Endothelial cell (in vitro differentiated cells): ENCODE measurements around the gene ARIH2. TPM values are rescaled to one million over a fixed set of nuclear protein-coding genes. Genes with fewer than 3 reads are reported as not detected.

Source experiments
- DNase-seq: peaks from one replicate; pipeline ENCODE4 v3.0.0; 2021; ENCODE audit warnings: low spot score
- H3K27ac Mint-ChIP-seq: one replicate; pipeline ENCODE4 v1.8.0; 2021; ENCODE audit warnings: mixed read lengths, inconsistent platforms; ENCODE audit not compliant: unreplicated experiment
- H3K27me3 Mint-ChIP-seq: one replicate; pipeline ENCODE4 v1.8.0; 2021; ENCODE audit warnings: mild to moderate bottlenecking, moderate library complexity, mixed read lengths, inconsistent platforms; ENCODE audit not compliant: unreplicated experiment
- H3K36me3 Mint-ChIP-seq: one replicate; pipeline ENCODE4 v1.8.0; 2021; ENCODE audit warnings: mild to moderate bottlenecking, low read depth, mixed read lengths, inconsistent platforms; ENCODE audit not compliant: unreplicated experiment
- H3K4me1 Mint-ChIP-seq: one replicate; pipeline ENCODE4 v1.8.0; 2021; ENCODE audit warnings: mild to moderate bottlenecking, mixed read lengths, inconsistent platforms; ENCODE audit not compliant: unreplicated experiment
- H3K4me3 Mint-ChIP-seq: one replicate; pipeline ENCODE4 v1.8.0; 2021; ENCODE audit warnings: mild to moderate bottlenecking, mixed read lengths, inconsistent platforms; ENCODE audit not compliant: unreplicated experiment
- H3K9me3 Mint-ChIP-seq: one replicate; pipeline ENCODE4 v1.8.0; 2021; ENCODE audit warnings: mixed read lengths, inconsistent platforms; ENCODE audit not compliant: unreplicated experiment
- CTCF ChIP-seq: fragments of 200-600 bp; sonication (generic); IDR thresholded peaks from one replicate; pipeline ENCODE4 v1.5.0; 2021; ENCODE audit warnings: antibody characterized with exemption; ENCODE audit not compliant: unreplicated experiment
- total RNA-seq: library from RNA; stranded (reverse); fragmentation: NEBNext Ultra II Directional; extraction: Animal tissue kit (Norgen Biotek cat#: 25700); gene quantifications from one replicate; pipeline ENCODE4 v1.2.1, GENCODE V29; 2021; ENCODE audit not compliant: unreplicated experiment

ARIH2 gene
- total RNA-seq, 1 donor from 2014 or later: 57.0 TPM

GRCh38 chr3:48982686-48983085 is 64.0 kb downstream of the ARIH2 start:
- Mint-ChIP-seq H3K27ac (no peak overlapping the region), H3K9me3 (no peaks in the 10 kb centered on the region), H3K36me3 (peaks cover 25% of the 10 kb centered on the region), H3K4me1 (peaks cover 6% of the 10 kb centered on the region), H3K27me3 (peaks cover 2% of the 10 kb centered on the region), H3K4me3 (no peak overlapping the region)
- TF ChIP-seq CTCF: no peak
- no peak for DNase-seq

GRCh38 chr3:48983096-48983495 is 64.5 kb downstream of the ARIH2 start:
- H3K4me3 Mint-ChIP-seq: no peak overlapping the region
- no peaks in the 10 kb centered on the region for H3K9me3 Mint-ChIP-seq
- peaks cover 2% of the 10 kb centered on the region for H3K27me3 Mint-ChIP-seq
- TF ChIP-seq CTCF: no peak
- H3K36me3 Mint-ChIP-seq: peaks cover 25% of the 10 kb centered on the region
- H3K27ac Mint-ChIP-seq: no peak overlapping the region
- DNase-seq: no peak
- peaks cover 6% of the 10 kb centered on the region for H3K4me1 Mint-ChIP-seq

GRCh38 chr3:48984663-48985062 is 66.0 kb downstream of the ARIH2 start:
- peaks cover 4% of the 10 kb centered on the region for H3K27me3 Mint-ChIP-seq
- no peaks in the 10 kb centered on the region for H3K9me3 Mint-ChIP-seq
- peaks cover 19% of the 10 kb centered on the region for H3K36me3 Mint-ChIP-seq
- DNase-seq: no peak
- H3K4me3 Mint-ChIP-seq: no peak overlapping the region
- peaks cover 9% of the 10 kb centered on the region for H3K4me1 Mint-ChIP-seq
- TF ChIP-seq CTCF: no peak
- no peak overlapping the region for H3K27ac Mint-ChIP-seq

- H3K27me3 Mint-ChIP-seq: peaks cover 4% of the 10 kb centered on the region
- peaks cover 9% of the 10 kb centered on the region for H3K4me1 Mint-ChIP-seq
- no peak for TF ChIP-seq CTCF
- no peaks in the 10 kb centered on the region for H3K9me3 Mint-ChIP-seq
- peak overlapping the region; percentile 12 for H3K27ac Mint-ChIP-seq
- no peak overlapping the region for H3K4me3 Mint-ChIP-seq
- peaks cover 14% of the 10 kb centered on the region for H3K36me3 Mint-ChIP-seq
- DNase-seq: no peak
Observed at GRCh38 chr3:48985831-48986376, 67.3 kb downstream of the ARIH2 start.

- peak overlapping the region; percentile 84 for H3K4me3 Mint-ChIP-seq
- DNase-seq: no peak
- H3K4me1 Mint-ChIP-seq: peaks cover 16% of the 10 kb centered on the region
- no peaks in the 10 kb centered on the region for H3K9me3 Mint-ChIP-seq
- peaks cover 1% of the 10 kb centered on the region for H3K27me3 Mint-ChIP-seq
- H3K36me3 Mint-ChIP-seq: no peaks in the 10 kb centered on the region
- peak overlapping the region; percentile 36 for H3K27ac Mint-ChIP-seq
- no peak for TF ChIP-seq CTCF
Observed at GRCh38 chr3:48989126-48989795, 70.6 kb downstream of the ARIH2 start.
